SK-N-SH treated with all-trans-retinoic acid at 6 μM for 48 hours (cell line): ENCODE measurements around the gene LOXL4.

Source experiments
- ATAC-seq: fragments of 200-7000 bp; cut with Tn5 transposase; 3 replicates; pipeline ENCODE4 v1.9.1; 2020; ENCODE audit warnings: mild to moderate bottlenecking, moderate library complexity
- BACH2 ChIP-seq: fragments of 250-450 bp; sonication (Bioruptor Pico); IDR thresholded peaks from 2 replicates; pipeline ENCODE4 v1.9.0; 2021; ENCODE audit warnings: mild to moderate bottlenecking, borderline replicate concordance
- CSDC2 ChIP-seq: fragments of 250-450 bp; sonication (Bioruptor Pico); IDR thresholded peaks from 2 replicates; pipeline ENCODE4 v1.5.0; 2020; ENCODE audit warnings: mild to moderate bottlenecking, moderate library complexity
- ESRRG ChIP-seq: fragments of 250-450 bp; sonication (Bioruptor Pico); IDR thresholded peaks from 2 replicates; pipeline ENCODE4 v1.6.1; 2021; ENCODE audit warnings: mild to moderate bottlenecking
- GLIS3 ChIP-seq: fragments of 250-450 bp; sonication (Bioruptor Pico); IDR thresholded peaks from 2 replicates; pipeline ENCODE4 v1.5.0; 2020; ENCODE audit warnings: mild to moderate bottlenecking, moderate library complexity
- ISL1 ChIP-seq: fragments of 250-450 bp; sonication (Bioruptor Pico); IDR thresholded peaks from 2 replicates; pipeline ENCODE4 v2.1.2; 2022; ENCODE audit warnings: mild to moderate bottlenecking, moderate library complexity
- OSR1 ChIP-seq: fragments of 250-450 bp; sonication (Bioruptor Pico); IDR thresholded peaks from 2 replicates; pipeline ENCODE4 v1.8.0; 2022; ENCODE audit warnings: moderate library complexity, mild to moderate bottlenecking, inconsistent platforms
- PATZ1 ChIP-seq: fragments of 250-450 bp; sonication (Bioruptor Pico); IDR thresholded peaks from 2 replicates; pipeline ENCODE4 v1.8.0; 2020; ENCODE audit warnings: mild to moderate bottlenecking, moderate library complexity, borderline replicate concordance
- POU6F1 ChIP-seq: fragments of 250-450 bp; sonication (Bioruptor Pico); IDR thresholded peaks from 2 replicates; pipeline ENCODE4 v1.8.0; 2021; ENCODE audit warnings: low read depth, mild to moderate bottlenecking, moderate library complexity, borderline replicate concordance
- RARB ChIP-seq: fragments of 250-450 bp; sonication (Bioruptor Pico); IDR thresholded peaks from 2 replicates; pipeline ENCODE4 v1.8.0; 2021; ENCODE audit warnings: mild to moderate bottlenecking, moderate library complexity
- SNAI2 ChIP-seq: fragments of 250-450 bp; sonication (Bioruptor Pico); IDR thresholded peaks from 2 replicates; pipeline ENCODE4 v1.5.0; 2020; ENCODE audit warnings: mild to moderate bottlenecking, moderate library complexity
- TCF4 ChIP-seq: fragments of 250-450 bp; sonication (Bioruptor Pico); IDR thresholded peaks from 2 replicates; pipeline ENCODE4 v1.8.0; 2021; ENCODE audit warnings: mild to moderate bottlenecking, moderate library complexity, borderline replicate concordance
- TOX ChIP-seq: fragments of 250-450 bp; sonication (Bioruptor Pico); IDR thresholded peaks from 2 replicates; pipeline ENCODE4 v1.8.0; 2021; ENCODE audit warnings: mild to moderate bottlenecking, moderate library complexity, borderline replicate concordance
- ZC3H10 ChIP-seq: fragments of 250-450 bp; sonication (Bioruptor Pico); IDR thresholded peaks from 2 replicates; pipeline ENCODE4 v1.5.1; 2021; ENCODE audit warnings: mild to moderate bottlenecking, moderate library complexity
- ZFP3 ChIP-seq: fragments of 250-450 bp; sonication (Bioruptor Pico); IDR thresholded peaks from 2 replicates; pipeline ENCODE4 v1.5.0; 2020; ENCODE audit warnings: mild to moderate bottlenecking, moderate library complexity
- ZFP30 ChIP-seq: fragments of 450-650 bp; formaldehyde crosslinking; IDR thresholded peaks from 2 replicates; pipeline ENCODE4 v1.5.0; 2022; ENCODE audit warnings: mild to moderate bottlenecking, moderate library complexity
- ZNF565 ChIP-seq: fragments of 450-650 bp; formaldehyde crosslinking; conservative IDR thresholded peaks from 2 replicates; pipeline ENCODE4 v1.5.0; 2020; ENCODE audit warnings: low read depth, mild to moderate bottlenecking, moderate library complexity
- ZNF70 ChIP-seq: fragments of 450-650 bp; formaldehyde crosslinking; IDR thresholded peaks from 2 replicates; pipeline ENCODE4 v1.5.0; 2020; ENCODE audit warnings: mild to moderate bottlenecking, moderate library complexity
- ZNF8 ChIP-seq: fragments of 450-650 bp; formaldehyde crosslinking; IDR thresholded peaks from 2 replicates; pipeline ENCODE4 v1.5.0; 2020; ENCODE audit warnings: mild to moderate bottlenecking, moderate library complexity
- TF ChIP-seq, protein P1 (sequence below): fragments of 250-450 bp; sonication (Bioruptor Pico); IDR thresholded peaks from 2 replicates; pipeline ENCODE4 v1.5.1; 2020; ENCODE audit warnings: low read depth, mild to moderate bottlenecking, moderate library complexity
- TF ChIP-seq, protein P2 (sequence below): fragments of 250-450 bp; sonication (Bioruptor Pico); IDR thresholded peaks from 2 replicates; pipeline ENCODE4 v1.5.1; 2021; ENCODE audit warnings: mild to moderate bottlenecking, moderate library complexity

Gene LOXL4

DNA sequence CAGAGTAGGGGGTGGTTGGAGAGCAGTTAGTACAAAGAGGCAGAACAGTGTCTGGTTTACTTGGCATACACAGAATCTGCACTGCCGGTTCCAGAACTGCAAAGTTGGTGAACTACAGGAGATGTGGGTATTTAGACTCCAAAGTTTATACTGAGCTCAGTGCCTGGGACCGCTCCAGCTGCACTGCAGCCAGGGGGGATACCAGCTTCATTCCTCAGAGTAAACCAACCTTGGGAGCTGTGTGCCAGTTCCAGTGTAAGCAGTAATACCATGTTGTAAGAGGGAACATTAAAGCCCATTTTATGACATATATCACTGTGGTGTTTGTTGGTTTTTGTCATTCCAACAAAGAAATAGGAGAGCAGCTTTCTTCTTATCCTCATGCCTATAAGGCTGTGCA lies 23.4 kb downstream of the LOXL4 start (continued):
- TF ChIP-seq TOX, result no peak
- no peak for TF ChIP-seq ESRRG
- no peak for TF ChIP-seq PATZ1 (CRISPR knock-in tag)
- no peak for TF ChIP-seq ZC3H10 (CRISPR knock-in tag)
- no peak for TF ChIP-seq BACH2 (CRISPR knock-in tag)

GRCh38 chr10:98244141-98244540 lies 23.9 kb downstream of the LOXL4 start:
- TF ChIP-seq ZFP3 (no peak), ZNF8 (CRISPR knock-in tag) (no peak), PATZ1 (CRISPR knock-in tag) (no peak), ZFP30 (CRISPR knock-in tag) (no peak), OSR1 (CRISPR knock-in tag) (no peak), ZNF70 (CRISPR knock-in tag) (no peak), ZNF565 (CRISPR knock-in tag) (no peak), POU6F1 (CRISPR knock-in tag) (no peak), CSDC2 (no peak), ISL1 (CRISPR knock-in tag) (no peak), TOX (no peak), RARB (CRISPR knock-in tag) (no peak), BACH2 (CRISPR knock-in tag) (no peak), ESRRG (no peak), ZC3H10 (CRISPR knock-in tag) (no peak)
- TF ChIP-seq, protein P1, sequence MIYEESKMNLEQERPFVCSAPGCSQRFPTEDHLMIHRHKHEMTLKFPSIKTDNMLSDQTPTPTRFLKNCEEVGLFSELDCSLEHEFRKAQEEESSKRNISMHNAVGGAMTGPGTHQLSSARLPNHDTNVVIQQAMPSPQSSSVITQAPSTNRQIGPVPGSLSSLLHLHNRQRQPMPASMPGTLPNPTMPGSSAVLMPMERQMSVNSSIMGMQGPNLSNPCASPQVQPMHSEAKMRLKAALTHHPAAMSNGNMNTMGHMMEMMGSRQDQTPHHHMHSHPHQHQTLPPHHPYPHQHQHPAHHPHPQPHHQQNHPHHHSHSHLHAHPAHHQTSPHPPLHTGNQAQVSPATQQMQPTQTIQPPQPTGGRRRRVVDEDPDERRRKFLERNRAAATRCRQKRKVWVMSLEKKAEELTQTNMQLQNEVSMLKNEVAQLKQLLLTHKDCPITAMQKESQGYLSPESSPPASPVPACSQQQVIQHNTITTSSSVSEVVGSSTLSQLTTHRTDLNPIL (CRISPR knock-in tag), result no peak
- ATAC-seq, result no peak

DNA sequence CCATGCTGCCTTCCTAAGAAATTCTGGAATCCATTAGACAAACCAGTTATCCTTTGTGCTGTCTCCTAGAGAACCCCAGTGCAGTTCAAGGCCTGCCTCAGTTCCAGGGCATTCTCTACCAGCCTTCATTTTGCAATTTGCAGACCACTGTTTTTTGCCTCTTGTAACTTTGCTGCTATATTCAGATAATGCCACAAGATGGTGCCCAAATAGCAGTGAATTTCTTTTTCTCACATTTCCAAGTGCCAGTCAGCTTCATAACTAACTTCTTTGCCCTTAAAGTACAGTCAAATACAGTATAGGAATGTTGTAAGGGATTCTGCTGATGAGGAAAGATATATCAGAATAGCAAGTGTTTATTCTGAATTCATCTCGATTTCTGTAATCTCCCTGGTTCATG lies 25.2 kb downstream of the LOXL4 start:
- peak; percentile 63 for ATAC-seq
- TF ChIP-seq TCF4 (CRISPR knock-in tag) (no peak), CSDC2 (no peak), GLIS3 (no peak), SNAI2 (no peak), TOX (no peak), POU6F1 (CRISPR knock-in tag) (no peak)
- TF ChIP-seq, protein P2, sequence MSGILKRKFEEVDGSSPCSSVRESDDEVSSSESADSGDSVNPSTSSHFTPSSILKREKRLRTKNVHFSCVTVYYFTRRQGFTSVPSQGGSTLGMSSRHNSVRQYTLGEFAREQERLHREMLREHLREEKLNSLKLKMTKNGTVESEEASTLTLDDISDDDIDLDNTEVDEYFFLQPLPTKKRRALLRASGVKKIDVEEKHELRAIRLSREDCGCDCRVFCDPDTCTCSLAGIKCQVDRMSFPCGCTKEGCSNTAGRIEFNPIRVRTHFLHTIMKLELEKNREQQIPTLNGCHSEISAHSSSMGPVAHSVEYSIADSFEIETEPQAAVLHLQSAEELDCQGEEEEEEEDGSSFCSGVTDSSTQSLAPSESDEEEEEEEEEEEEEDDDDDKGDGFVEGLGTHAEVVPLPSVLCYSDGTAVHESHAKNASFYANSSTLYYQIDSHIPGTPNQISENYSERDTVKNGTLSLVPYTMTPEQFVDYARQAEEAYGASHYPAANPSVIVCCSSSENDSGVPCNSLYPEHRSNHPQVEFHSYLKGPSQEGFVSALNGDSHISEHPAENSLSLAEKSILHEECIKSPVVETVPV (CRISPR knock-in tag), result no peak

GRCh38 chr10:98240524-98240923 lies 27.5 kb downstream of the LOXL4 start:
- no peak for ATAC-seq
- TF ChIP-seq TCF4 (CRISPR knock-in tag), result no peak
- TF ChIP-seq PATZ1 (CRISPR knock-in tag), result no peak
- no peak for TF ChIP-seq ZNF565 (CRISPR knock-in tag)
- TF ChIP-seq ZNF8 (CRISPR knock-in tag), result no peak
- TF ChIP-seq POU6F1 (CRISPR knock-in tag), result no peak
- TF ChIP-seq OSR1 (CRISPR knock-in tag), result no peak
- TF ChIP-seq CSDC2, result no peak
- TF ChIP-seq TOX, result no peak
- TF ChIP-seq, protein P1 (CRISPR knock-in tag), result no peak
- TF ChIP-seq ZFP30 (CRISPR knock-in tag), result no peak
- no peak for TF ChIP-seq ZNF70 (CRISPR knock-in tag)
